ENCODE data around the gene NAE1.

The NAE1 gene

DNA sequence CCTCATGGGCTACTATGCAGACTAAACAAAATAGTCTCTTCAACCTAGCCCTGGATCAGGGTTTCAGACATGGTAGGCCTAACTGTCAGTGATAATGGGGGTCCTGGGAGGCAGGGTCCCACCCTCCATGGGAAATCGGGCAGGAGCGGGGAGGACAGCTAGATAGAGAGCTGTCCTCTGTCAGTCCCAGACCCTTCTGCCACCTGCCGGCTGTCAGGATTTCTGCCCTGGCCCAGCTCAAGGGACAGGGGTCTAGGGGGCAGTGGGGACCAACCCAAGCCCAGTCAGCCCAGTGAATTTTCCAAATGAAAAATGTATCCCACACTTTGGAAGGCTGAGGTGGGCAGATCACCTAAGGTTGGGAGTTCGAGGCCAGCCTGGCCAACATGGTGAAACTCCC is 18.8 kb upstream of the NAE1 start:
- DNase-seq, result no peak

DNA sequence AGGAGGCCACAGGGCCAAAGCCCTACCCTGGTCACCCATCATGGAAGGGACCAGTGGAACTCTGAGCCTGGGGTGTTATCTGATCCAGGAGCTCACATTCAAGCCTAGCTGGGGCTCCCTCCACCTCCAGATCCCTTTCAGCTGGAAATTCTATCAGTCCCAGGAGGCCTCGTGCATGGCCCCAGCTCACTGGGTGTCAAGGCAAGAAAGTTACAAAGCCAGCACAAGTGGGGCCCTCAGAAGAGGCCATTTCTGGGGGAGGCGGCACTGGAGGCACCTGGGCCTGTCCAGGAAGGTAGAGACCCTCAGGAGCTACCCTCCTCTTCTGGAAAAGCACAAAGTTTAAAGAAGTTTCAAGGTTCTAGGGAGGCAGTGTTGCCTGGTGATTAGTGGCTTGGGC is 18.2 kb upstream of the NAE1 start:
- DNase-seq, result no peak

DNA sequence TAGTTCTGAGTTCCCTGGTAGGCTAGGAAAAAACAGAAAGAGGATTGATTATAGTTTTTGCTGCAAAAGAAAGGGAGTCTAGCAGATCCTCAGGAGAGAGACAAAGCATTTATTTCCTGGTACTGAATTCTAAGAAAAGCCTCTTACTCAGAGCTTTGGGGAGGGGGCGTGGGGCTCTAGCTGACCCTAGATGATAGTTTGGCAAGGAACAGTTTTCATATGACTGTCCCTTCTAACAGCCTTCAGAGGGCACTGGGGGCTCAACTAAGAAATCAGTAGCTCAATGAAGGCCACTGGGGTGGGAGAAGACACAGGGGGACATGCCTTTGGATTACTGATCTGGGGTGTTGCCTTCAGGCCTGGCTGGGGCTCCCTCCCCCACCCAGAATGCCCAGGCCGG is 17.4 kb upstream of the NAE1 start:
- no peak for DNase-seq

DNA sequence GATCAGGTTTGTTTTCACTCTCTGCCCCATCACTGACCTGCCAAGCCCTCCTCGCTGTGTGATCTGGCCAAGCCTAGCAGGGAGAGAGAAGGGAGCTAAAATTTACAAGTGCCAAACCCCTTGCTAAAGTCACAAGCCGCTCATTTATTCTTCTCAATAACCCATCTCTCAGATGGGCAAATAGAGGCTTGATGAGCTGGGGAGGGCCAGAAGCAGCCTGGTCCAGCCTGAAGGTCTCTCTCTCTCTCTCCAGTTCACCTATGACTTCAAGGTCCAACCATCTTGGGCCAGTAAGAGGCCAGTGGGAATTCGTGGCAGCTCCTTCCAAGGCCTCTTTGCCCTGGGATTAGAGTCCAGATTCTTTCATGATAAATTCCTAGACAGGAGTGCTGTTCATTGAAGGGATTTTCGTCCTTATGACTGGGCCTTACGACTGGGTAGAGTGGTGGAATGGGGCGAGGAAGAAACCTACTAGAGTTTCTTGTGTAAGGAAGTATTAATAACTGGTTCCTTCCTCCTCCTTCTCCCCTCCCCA is 16.8 kb upstream of the NAE1 start:
- DNase-seq, result no peak

DNA sequence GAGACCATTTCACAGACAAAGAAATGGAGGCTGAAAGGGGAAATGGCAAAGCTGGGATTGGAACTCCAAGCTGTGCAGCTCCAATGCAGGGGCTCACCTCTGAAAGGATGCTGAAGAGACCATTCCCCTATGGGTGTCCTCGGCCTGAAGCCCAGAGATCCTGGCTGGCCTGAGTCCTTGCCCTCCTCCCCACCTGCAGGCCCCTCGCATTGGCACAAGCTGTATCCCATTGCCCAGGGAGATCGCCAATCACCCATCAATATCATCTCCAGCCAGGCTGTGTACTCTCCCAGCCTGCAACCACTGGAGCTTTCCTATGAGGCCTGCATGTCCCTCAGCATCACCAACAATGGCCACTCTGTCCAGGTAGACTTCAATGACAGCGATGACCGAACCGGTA is 16.1 kb upstream of the NAE1 start:
- no peak for DNase-seq

DNA sequence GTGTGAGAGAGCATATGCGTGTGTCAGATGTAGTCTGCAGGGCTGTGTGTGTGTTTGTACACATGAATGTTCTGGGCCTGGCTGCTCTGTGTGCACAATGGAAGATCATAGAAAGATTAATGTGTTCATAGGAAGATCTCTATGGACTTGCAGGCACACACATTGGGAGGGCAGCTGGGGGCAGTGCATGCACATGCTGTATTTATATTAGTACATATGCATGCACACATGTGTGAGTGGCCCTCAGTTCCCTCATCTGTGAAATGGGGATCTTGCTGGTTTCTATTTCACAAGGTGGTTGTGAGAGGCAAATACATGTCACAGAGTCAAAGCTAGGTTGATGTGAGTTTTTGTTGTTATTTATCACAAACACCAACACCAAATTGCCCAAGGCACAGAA is 15.5 kb upstream of the NAE1 start:
- no peak for DNase-seq

DNA sequence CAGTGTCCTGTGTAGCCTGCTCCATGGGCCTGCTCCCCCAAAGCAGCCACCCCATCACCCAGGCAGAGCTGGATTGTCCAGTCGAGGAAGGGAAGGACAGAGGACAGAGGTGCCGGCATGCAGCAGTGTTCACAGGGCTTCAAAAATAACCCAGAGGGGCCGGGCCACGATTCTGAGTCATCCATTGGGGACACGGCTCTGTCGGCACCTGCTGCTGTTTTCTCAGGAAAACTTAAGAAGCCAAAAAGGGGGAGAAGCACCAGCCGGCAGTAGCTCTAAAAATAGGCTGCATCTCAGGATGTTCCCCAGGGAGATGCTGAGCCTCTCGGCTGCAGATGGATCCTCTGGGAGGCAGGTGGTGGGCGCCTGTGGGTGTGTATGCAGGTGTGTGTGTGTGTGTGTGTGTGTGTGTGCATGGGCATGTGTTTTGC is 15.0 kb upstream of the NAE1 start:
- no peak for DNase-seq

DNA sequence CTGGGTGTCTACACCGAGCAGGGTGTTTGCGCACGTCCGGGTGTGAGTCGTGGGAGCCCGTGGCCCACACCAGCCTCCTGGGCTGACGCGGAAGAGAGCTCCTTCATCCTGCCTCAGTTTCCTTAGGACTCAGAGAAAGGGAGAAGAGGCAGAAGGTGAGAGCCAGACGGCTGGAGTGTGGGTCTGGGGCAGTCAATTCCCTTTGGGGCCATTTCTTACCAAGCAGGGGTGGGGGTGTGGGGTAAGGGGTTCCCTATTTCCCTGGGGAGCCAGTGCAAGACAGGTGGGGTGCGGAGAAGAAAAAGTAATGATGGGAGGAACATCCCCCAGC is 14.3 kb upstream of the NAE1 start:
- DNase-seq, result no peak

DNA sequence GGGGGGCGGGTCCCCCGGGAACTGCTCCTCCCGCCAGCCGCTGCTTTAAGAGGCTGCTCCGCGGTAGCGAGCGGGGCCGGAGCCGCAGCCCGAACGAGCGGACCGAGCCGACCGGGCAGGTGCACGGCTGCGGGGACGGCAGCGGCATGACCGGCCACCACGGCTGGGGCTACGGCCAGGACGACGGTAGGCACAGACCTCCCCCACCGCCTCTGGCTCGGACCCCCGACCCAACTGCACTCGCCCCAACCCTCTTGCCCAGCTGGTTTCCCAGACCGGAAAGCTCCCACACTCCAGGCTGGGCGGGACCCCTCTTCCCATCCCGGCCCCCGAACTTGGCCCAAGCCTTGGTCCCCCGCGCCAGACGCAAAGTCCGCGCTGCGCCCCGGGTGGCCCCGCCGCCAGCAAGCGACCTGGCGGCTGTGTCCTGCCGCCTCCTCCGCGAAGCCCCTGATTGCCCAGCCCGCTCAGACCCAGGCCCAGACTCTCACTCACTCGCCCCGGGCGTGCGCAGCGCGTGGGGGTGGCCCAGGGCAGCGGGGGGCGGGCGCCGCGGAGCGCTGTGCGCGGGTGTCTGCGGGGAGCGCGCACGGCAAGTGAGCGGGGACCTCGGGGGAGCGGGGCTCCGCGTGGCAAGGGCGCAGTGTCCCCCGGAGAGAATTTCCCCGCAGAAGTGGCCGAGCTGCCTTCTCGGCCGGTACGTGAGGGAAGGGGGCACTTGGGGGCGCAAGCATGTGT is 13.7 kb upstream of the NAE1 start, which contains the start of gene CA7:
TSS of gene CA7 (plus strand) at position 73 of the 738 bp plus-strand sequence. CDS start at position 147, 74 bp downstream.
- no peak for DNase-seq

DNA sequence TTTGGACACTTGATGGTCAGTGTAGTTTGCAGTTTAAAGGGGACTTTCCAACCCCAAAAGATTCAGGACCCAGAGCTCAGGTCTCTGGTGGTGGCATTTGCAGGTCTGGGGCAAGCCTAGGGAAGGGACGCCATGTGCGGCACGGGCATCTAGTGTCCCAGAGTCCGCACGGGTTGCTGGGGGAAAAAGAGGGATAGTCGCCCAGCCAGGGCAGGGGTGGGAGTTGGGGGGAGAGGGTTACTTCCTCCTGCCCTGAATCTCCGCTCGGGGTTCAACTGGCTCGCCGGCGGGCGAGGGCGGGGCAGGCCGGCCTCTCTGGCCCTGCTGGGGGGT is 13.2 kb upstream of the NAE1 start:
- DNase-seq, result no peak

DNA sequence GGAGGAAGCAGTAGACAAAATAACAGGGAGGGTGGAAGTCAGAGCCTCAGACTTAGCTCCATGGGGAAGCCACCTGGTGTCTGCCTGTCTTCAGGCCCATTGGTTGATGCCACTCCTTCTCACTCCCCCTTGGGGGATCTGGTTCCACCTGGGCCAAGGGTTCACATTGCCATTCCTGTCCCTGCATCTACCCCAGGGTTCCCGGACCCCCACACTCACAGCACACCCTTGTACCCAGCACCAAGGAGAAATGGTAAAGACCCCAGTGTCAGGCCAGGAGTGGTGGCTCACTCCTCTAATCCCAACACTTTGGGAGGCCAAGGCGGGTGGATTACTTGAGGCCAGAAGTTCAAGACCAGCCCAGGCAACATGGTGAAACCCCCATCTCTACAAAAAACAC is 12.4 kb upstream of the NAE1 start:
- DNase-seq, result no peak

DNA sequence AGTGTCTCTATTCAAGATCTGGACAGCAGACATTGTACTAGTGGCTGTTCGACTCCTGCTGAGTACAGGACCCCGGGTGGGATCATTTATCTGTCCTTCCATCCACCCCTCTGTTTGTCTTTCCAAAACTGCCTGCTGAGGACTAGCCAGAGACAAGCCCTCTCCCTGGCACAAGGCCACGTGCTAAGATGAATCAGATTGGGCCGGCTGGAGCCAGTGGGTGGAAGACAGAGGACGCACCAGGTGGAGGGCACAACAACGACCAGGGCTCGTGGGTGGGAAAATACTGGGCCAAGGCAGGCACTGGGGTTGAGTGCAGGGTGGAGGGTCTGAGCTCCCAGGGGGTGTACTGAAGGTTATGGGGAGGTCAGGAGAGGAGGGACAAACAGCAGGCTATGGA is 12.0 kb upstream of the NAE1 start:
- no peak for DNase-seq

DNA sequence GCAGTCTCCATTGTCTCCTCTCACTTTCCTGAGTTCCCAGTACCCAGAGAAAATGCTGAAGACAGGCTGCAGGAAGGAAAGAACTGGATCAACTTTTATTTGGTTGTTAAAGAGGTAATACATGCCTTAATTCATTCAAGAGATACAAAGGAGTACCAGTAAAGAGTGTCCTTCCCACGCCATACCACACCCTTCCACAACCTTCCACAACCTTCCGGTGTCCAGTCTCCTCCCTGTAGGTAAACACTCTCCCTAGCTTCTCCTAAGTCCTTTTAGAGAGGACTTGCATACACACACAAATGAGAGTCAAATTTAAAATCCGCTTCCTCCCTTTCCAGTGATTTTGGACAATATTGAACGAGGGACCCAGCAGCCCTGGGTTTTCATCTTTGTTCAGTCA is 10.6 kb upstream of the NAE1 start:
- no peak for DNase-seq

DNA sequence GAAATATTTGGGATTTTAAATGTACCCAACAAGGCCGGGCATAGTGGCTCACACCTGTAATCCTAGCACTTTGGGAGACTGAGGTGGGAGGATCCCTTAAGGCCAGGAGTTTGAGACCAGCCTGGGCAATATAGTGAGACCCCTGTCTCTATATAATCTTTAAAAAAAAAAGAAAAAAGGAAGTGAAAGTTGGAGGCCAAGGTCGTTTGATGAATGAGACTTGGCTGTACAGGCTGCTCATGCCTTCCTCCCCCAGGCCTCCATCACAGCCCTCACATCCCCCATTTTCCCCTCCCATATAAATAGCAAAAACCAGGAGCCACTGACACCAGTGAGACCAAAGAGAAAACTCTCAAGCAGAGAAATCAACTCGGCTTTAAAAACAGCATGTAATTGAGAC is 10.1 kb upstream of the NAE1 start:
- no peak for DNase-seq

DNA sequence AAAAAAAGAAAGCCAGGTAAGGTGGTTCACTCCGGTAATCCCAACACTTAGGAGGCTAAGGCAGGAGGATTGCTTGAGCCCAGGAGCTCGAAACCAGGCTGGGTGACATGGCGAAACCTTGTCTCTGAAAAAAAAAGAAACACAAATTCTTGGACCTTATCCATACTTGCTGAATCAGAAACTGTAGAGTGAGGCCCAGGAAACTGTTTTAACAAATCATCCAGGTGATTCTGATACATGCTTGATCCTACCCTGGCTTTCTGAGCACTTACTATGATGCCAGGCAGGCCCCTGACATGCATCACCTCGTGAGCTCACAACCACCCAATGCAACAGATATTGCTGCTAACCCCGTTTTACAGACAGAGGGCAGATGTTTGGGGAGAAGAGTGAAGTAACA is 4.0 kb upstream of the NAE1 start:
- no peak for DNase-seq

DNA sequence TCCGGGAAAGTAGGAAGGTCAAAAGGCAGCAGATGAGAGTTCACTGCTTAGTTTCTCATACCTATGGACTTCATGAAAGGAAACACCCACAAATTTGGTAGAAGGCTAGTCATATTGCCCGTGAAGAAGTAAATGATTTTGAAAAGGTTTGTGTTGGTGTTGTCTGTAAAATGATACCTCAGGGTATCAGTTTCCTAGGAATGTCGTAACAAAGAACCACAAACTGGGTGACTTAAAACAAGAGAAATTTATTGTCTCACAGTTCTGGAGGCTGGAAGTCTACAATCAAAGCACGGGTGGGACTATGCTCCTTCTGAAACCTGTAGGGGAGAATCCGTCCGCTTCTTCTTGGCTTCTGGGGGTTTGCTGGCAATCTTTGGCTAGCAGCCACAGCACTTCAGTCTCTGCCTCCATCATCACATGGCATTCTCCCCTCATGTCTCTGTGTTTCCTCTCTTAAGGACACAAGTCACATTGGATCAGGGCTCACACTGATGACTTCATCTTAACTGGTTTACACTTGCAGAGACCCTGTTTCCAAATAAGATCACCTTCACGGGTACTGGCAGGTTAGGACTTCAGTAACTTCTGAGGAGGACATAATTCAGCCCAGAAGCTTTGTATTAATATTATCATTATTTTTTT is 2.0 kb upstream of the NAE1 start:
- DNase-seq, result no peak

DNA sequence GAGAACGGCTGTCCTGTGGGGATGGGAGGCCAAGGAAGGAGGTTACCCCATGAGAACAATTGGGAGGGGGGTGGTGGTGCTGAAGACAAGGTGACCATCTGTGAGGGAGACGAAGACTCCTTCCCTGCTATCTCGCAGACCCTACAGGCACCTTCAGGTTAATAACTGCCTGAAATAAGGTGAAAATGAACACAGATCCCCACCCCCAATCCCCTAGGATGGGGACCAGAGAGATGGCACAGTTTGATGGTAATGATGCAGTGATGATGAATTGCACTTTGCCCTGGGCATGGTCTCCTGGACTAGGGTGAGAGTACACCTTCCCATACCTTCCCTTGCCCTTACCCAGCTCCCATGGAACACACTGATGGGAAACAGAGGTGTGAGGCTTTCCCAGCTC is 1.4 kb upstream of the NAE1 start:
- DNase-seq, result no peak

DNA sequence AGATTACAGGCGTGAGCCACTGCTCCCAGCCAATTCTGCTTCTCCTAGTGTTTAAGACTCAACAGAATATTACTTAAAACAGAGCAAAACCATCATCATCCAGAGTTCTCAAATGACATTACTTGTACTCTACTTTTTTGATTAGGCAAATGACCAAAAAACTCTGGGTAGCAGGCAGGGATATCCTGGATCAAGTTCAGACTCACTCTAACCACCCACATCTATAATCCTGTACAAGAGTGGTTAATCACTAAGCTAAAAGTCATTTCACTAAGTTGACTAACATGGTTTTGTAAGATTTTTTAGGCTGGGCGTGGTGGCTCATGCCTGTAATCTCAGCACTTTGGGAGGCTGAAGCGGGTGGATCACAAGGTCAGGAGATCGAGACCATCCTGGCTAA is 6.8 kb downstream of the NAE1 start:
- DNase-seq, result no peak

DNA sequence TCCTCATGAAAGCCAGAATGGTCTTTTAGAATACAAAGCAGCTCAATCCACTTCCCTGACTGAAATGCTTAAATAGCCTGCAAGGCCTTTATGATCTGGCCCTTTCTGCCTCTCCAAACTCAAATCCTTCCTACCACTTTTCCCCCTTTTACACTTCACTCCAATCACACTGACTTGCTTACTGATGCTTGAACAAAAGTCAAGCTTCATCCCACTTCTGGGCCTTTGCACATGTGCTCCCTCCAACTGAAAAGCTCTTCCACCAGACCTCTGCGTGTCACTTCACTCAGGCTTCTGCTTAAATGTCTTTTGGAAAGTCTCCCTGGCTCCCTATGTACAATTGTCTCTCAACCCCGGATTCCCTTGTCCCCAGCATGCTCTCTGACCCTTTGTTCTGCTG is 16.0 kb downstream of the NAE1 start:
- DNase-seq, result no peak

DNA sequence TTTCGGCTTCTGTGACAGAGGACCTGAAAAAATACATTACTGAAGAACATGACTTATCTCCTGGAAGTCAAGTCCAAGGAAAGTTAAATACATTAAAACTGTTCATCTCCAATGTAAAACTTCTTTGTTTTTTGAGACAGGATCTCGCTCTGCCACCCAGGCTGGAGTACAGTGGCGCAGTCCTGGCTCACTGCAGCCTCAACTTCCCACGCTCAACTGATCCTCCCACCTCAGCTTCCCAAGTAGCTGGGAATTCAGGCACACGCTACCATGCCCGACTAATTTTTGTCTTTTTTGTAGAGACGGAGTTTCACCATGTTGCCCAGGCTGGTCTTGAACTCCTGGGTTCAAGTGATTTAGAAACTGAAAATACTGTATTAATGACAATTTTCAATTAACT is 19.7 kb downstream of the NAE1 start:
- no peak for DNase-seq

DNA sequence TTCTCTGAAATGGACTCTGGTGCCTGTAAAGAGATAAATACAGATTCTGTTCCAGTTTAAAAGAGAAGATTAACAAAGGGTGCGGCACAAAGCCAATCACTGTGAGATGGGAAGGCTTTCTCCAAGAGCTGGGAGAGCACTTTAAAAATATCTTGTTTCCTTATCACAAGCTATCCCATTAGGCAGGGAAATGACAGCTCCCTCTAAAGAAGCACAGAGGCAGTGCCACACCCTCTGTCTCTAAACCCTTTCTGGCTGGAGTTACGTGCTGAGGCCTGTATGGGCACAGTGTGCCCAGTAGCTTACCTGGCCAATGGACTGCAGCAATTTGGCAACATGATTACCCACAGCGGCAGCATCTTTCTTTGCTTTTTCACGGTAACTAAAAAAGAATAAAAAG is 20.4 kb downstream of the NAE1 start:
- no peak for DNase-seq

DNA sequence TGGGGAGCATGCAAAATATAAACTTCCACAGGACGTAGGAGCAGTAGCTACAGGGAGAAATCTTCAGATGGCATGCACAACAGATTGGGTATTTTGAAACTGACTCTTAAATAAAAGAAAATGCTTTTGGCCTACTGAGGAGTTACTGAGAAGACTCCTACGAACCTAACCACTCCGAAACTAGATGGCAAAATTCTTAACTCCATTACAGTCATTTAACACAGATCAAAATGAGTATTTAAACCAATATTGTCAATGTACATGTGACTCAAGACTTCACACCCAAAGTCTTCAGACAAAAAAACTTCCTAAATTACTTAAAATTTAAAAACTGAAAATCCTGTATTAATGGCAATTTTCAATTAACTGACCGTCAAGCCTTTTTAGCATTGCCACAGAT is 21.0 kb downstream of the NAE1 start:
- no peak for DNase-seq

DNA sequence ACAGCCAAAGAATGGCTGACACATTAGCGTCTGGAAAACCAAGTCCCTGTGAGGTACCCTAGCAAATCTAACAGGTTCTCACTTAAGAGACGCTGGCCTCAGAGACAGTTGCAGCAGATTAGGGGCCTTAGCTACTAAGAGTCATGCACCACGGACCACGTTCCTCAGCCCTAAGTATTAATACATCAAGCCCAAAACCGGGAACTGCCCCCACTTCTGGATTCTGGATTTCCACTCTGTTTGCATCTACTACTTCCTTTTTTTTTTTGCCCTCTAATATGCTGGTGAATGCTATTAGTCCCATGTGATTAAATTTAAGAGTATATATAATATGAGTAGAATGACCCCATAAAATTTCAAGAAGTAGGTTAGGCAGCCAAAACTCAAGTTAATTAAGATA is 28.6 kb downstream of the NAE1 start:
- DNase-seq, result no peak

DNA sequence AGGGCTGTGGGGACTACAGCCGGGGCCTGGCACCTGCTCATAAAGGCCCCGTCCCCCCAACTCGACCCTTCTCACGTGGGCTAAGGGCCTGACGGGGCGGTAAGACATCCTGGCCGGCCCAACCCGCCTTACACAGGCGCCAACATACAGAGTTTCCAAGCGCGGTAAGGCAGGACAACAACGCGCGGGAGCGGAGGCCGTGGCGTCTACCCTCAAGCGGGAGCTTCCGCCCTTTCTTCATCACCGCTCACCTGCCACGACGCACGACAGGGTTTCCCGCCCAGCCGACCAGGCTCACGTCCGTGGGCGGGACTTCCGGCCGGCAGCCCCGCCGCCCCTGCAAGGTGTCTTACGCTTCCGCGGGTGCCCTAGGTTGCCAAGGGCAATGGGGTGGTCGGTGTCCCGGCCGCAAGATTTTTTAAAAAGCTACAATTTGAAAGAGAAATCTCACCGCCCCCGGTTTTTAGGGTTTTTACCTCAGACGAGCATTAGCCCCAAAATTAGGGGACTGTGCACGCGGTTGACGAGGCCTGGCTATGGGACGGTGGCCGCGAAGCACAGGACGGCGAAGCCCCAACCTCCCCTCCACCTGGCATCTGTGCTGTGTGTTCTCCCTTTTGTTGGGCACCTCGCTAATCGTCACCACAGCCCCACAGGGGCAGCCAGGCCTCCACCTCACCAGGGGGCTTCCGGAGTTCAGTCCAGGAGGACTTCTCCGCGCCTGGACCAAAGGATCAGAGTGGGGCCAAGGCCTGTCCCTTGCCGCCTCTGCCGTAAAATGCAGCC is 29.3 kb downstream of the NAE1 start, which contains the start of gene TERB1:
TSS of gene TERB1 (minus strand) at position 265 of the 786 bp plus-strand sequence. CDS start 4,786 bp downstream, outside the sequence.
- no peak for DNase-seq

Measured in activated CD8-positive, alpha-beta memory T cell treated with anti-CD3 and anti-CD28 coated beads, Interleukin-2, amount 50 U/mL, for 4 hours (primary cell).